ENCODE measurements around the gene DSTN. TPM values are rescaled to one million over a fixed set of nuclear protein-coding genes. Genes with fewer than 3 reads are reported as not detected.

The DSTN gene
- total RNA-seq, 1 donor from 2014 or later = 463 TPM

DNA sequence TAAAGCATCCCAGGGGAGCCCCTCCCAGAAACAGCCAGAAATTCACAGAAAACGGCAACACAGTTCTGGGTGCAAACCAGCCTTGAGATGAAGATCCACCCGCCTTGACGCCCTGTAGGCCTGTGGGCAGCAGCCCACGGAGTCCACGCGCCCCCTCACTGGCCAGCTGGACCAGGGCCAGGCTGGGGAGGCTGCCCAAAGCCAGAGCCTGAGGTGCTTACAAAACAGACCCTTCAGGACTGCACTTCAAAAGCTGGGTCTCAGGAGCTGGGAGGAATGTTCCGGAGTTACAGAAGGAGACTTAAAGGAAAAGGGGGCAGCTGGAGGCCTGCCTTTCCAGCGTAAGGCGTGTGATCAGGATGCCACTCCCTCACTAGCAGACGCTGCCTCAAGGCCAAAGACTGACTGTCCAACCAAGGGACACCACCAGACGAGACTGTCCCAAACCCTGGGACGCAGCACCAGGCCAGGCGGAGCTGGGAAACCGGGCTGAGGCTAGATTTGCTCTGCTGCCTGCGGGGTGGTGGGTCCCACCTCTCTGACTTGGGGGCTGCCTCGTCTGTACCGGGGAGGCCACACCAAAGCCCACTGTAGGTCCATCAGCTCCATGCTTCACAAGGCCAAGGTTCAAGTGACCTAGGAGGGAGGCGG is 64.1 kb downstream of the DSTN start:
- DNase-seq = no peak
- TF ChIP-seq, protein P1, sequence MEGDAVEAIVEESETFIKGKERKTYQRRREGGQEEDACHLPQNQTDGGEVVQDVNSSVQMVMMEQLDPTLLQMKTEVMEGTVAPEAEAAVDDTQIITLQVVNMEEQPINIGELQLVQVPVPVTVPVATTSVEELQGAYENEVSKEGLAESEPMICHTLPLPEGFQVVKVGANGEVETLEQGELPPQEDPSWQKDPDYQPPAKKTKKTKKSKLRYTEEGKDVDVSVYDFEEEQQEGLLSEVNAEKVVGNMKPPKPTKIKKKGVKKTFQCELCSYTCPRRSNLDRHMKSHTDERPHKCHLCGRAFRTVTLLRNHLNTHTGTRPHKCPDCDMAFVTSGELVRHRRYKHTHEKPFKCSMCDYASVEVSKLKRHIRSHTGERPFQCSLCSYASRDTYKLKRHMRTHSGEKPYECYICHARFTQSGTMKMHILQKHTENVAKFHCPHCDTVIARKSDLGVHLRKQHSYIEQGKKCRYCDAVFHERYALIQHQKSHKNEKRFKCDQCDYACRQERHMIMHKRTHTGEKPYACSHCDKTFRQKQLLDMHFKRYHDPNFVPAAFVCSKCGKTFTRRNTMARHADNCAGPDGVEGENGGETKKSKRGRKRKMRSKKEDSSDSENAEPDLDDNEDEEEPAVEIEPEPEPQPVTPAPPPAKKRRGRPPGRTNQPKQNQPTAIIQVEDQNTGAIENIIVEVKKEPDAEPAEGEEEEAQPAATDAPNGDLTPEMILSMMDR (IDR thresholded peaks at IDR 0.05) = no peak
- Histone ChIP-seq H3K27ac (peak overlapping the region; percentile 58), H3K4me3 (no peak overlapping the region), H3K4me1 (peaks cover 27% of the 10 kb centered on the region), H3K27me3 (no peaks in the 10 kb centered on the region), H3K9me3 (no peaks in the 10 kb centered on the region), H3K36me3 (peaks cover 97% of the 10 kb centered on the region)
- intact Hi-C loops (cut with DNase I) = no loop called here
- ATAC-seq = no peak

DNA sequence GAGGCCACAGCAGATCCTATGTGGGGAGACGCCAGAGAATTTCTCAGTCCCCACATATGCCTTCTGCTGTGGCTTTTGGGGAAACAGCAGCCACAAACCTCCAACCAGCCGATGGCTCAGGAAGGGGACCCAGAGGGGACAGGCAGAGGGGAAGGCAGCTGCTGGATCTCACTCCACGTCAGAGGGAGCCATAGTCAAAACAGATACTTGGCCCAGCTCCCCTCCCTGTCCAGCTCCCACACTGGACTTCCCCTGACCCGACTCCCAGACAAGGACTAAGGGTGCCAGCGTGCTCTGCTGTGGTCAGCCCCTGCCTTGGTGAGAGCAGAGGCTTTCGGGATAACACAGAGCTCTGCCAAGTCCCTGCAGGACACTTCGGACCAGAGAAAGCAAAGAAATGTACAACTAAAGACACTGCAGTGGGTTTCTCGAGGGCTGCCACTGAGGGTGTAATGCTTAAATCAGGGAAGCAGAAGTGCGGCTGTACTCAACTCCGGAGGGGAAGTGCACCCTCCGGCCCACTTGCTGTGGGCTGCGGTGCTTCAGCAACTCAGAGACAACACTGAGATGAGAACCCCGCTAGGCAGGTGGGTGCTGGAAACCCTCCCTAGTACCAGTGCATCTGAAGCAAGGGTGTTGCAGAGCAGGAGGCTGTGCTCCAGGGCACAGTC is 64.9 kb downstream of the DSTN start:
- peak overlapping the region; percentile 58 for H3K27ac ChIP-seq
- no peak for DNase-seq
- H3K4me3 ChIP-seq = no peak overlapping the region
- H3K4me1 ChIP-seq = peaks cover 27% of the 10 kb centered on the region
- intact Hi-C loops (cut with DNase I) = no loop called here
- no peaks in the 10 kb centered on the region for H3K9me3 ChIP-seq
- ATAC-seq = peak; percentile 74
- TF ChIP-seq, protein P1 (IDR thresholded peaks at IDR 0.05) = no peak
- no peaks in the 10 kb centered on the region for H3K27me3 ChIP-seq
- H3K36me3 ChIP-seq = peaks cover 97% of the 10 kb centered on the region

DNA sequence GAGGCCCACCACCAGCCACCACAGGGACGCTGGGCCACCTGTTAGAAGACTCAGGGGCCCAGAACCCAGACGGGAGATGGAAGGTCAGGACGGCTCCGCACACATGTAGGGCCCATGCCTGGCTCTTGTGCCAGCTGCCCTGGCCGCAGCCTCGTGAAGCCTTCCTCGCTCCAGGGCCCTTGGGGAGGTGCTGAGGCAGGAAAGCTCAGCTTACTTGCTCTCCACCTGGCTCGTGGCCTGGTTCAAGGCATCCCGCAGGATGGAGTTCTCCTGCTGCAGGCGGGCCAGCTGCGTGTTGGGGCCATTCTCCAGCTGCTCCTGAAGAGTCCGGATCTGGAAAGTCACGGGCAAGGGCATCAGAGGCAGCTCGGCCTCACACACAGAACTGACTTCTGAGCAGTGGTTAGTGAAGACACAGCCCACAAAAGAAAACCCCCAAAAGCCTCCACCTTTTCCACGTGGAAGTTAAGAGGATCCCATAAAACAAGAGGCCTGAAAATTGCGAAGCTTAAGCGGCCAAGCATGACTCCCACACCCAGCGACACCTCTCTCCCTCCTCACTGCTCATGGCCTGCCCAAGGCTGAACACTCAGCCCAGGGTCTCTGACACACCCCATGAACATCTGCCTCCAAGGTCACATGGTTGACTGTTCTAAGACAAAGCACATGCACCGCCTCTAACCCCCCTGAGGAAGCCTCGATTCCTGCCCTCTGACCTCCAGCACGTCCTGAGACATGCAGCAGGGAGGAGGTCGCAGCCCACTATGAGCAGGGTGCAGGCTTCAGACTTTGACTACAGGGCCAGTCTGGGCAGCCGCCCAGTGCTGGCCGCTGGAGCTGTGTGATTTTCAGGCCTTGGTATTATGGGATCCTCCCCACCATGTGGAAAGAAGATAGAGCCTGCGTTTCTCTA is 65.7 kb downstream of the DSTN start:
- H3K36me3 ChIP-seq = peaks cover 97% of the 10 kb centered on the region
- DNase-seq (no peak), ATAC-seq (no peak)

DNA sequence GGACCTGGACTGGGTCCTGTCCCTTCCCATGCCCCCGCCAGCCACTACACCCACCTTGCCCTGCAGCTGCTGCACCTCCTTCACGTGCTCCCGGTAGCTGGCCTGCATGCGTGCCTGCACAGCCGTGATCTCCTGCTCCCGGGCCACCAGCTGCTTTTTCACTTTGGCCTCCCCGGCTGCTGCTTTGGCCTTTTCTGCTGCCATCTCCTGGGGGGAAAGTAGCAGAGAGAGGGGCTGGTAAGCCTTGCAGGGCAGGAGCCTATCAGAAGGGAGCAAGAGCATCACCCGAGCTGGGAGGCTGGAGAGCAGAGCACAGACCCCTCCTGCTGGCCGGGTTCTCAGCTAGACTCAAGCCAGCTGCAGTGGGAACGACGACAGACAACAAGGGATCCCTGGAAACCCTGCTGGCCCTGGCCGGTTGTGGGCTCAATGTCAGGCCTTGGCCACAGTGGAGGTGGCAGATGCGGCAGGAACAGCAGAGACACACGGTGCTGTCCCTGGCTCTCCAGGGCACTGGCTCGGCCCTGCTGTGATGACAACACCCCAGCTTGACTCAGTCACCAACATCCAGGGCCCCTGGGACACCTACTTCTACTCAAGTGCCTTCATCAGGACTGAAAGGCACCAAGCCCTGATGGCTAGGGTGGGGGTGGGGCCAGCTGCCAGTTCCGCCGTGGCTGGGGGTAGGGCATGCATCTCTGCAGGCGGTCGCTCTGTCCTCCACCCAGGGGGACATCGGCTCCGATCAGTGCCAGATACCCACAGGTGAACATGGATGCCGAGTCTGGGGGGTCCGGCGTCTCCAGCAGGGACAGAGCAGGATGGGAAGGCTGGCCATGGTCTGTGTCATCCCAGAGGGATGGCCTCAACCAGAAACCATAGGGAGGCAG is 66.9 kb downstream of the DSTN start:
- H3K4me3 ChIP-seq = no peak overlapping the region
- no peaks in the 10 kb centered on the region for H3K9me3 ChIP-seq
- intact Hi-C loops (cut with DNase I) = no loop called here
- no peak overlapping the region for H3K27ac ChIP-seq
- H3K4me1 ChIP-seq = peaks cover 27% of the 10 kb centered on the region
- no peaks in the 10 kb centered on the region for H3K27me3 ChIP-seq
- ATAC-seq (no peak), DNase-seq (no peak)
- TF ChIP-seq, protein P1 (IDR thresholded peaks at IDR 0.05) = no peak
- H3K36me3 ChIP-seq = peaks cover 97% of the 10 kb centered on the region

More for the DNA sequence above, 65.7 kb downstream of the DSTN start:
- Histone ChIP-seq H3K4me3 (no peak overlapping the region), H3K4me1 (peaks cover 27% of the 10 kb centered on the region), H3K27me3 (no peaks in the 10 kb centered on the region), H3K9me3 (no peaks in the 10 kb centered on the region), H3K27ac (peak overlapping the region; percentile 58)
- intact Hi-C loops (cut with DNase I) = no loop called here
- TF ChIP-seq, protein P1 (IDR thresholded peaks at IDR 0.05) = no peak

DNA sequence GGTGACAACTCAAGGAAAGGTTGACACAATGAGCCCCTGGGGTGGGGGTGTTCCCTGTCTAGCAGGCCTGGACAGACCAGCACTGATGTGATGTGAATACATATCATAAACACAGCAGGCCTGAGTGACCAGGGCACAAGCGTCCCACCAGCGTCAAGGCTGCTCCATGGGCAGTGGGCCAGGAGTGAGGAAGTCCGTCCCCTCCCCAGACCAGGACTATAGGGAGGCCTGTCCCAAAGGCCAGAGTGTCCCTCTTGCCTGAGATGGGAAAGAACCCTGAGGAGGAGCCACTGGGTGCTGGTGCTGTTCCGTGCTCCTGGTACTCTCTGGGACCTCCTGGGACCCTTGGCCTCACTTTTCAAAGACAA is 67.5 kb downstream of the DSTN start:
- Histone ChIP-seq H3K36me3 (peaks cover 97% of the 10 kb centered on the region), H3K4me3 (no peak overlapping the region), H3K27ac (no peak overlapping the region), H3K9me3 (no peaks in the 10 kb centered on the region), H3K4me1 (peaks cover 27% of the 10 kb centered on the region), H3K27me3 (no peaks in the 10 kb centered on the region)
- DNase-seq = no peak
- ATAC-seq = no peak
- TF ChIP-seq, protein P1 (IDR thresholded peaks at IDR 0.05) = no peak
- intact Hi-C loops (cut with DNase I) = no loop called here

All from upper lobe of right lung (tissue), 1 donor.